PC-3 (cell line): ENCODE measurements around the gene SIDT1. TPM values are rescaled to one million over a fixed set of nuclear protein-coding genes. Genes with fewer than 3 reads are reported as not detected.

Experiments
- ATAC-seq: fragments of 200-7000 bp; cut with Tn5 transposase; 2 replicates; pipeline ENCODE4 v1.9.1; 2020; ENCODE audit warnings: mild to moderate bottlenecking, moderate library complexity
- BruUV-seq: library from RNA; stranded (reverse); fragments of 400-500 nt; replicated peaks from 2 replicates; lab custom pipeline; 2021; lab: Mats Ljungman, UMichigan
- CTCF ChIA-PET: fragments of 300-600 bp; sonication (Branson Sonifier 250); formaldehyde crosslinking; loops from one replicate; lab custom pipeline; 2022; ENCODE audit warnings: antibody characterized with exemption; lab: Charles Lee
- POLR2A ChIA-PET: fragments of 300-600 bp; sonication (Branson Sonifier 250); formaldehyde crosslinking; loops from one replicate; lab custom pipeline; 2022; ENCODE audit warnings: antibody characterized with exemption; ENCODE audit not compliant: unreplicated experiment; lab: Charles Lee
- DNase-seq: peaks from one replicate; pipeline ENCODE4 v3.0.0-alpha.2; 2015
- H2AFZ ChIP-seq: fragments of 300-600 bp; sonication (generic); 2 replicates; pipeline ENCODE4 v1.6.0; 2016; ENCODE audit warnings: antibody characterized with exemption, low read length
- H3F3A ChIP-seq: fragments of 300-600 bp; sonication (generic); one replicate; pipeline ENCODE4 v1.6.0; 2017; ENCODE audit warnings: antibody characterized with exemption, low read length, control low read depth, mild to moderate bottlenecking; ENCODE audit not compliant: unreplicated experiment
- H3K27ac ChIP-seq: fragments of 300-600 bp; sonication (generic); 2 replicates; pipeline ENCODE4 v1.5.1; 2016; ENCODE audit warnings: mild to moderate bottlenecking, low read length
- H3K27me3 ChIP-seq: fragments of 300-600 bp; sonication (generic); 2 replicates; pipeline ENCODE4 v1.6.1; 2016; ENCODE audit warnings: low read length, mixed read lengths
- H3K36me3 ChIP-seq: fragments of 300-600 bp; sonication (generic); 2 replicates; pipeline ENCODE4 v1.6.1; 2016; ENCODE audit warnings: low read depth, mixed run types, low read length, mixed read lengths
- H3K4me1 ChIP-seq: fragments of 300-600 bp; sonication (generic); 2 replicates; pipeline ENCODE4 v1.5.1; 2016; ENCODE audit warnings: low read length; ENCODE audit not compliant: insufficient read depth
- H3K4me2 ChIP-seq: fragments of 300-600 bp; sonication (generic); 2 replicates; pipeline ENCODE4 v1.6.0; 2016; ENCODE audit warnings: low read length
- H3K4me3 ChIP-seq: fragments of 300-600 bp; sonication (generic); 2 replicates; pipeline ENCODE4 v1.5.1; 2016; ENCODE audit warnings: mild to moderate bottlenecking, low read length, mixed read lengths
- H3K79me2 ChIP-seq: fragments of 300-600 bp; sonication (generic); 2 replicates; pipeline ENCODE4 v1.6.1; 2017; ENCODE audit warnings: low read length, mixed read lengths
- H3K9ac ChIP-seq: fragments of 300-600 bp; sonication (generic); 2 replicates; pipeline ENCODE4 v1.6.0; 2016; ENCODE audit warnings: mild to moderate bottlenecking, low read length
- H3K9me2 ChIP-seq: fragments of 300-600 bp; sonication (generic); replicated peaks from 2 replicates; pipeline ENCODE4 v1.6.1; 2016; ENCODE audit warnings: mixed run types, low read length, mixed read lengths
- H3K9me3 ChIP-seq: fragments of 300-600 bp; sonication (generic); 2 replicates; pipeline ENCODE4 v1.6.1; 2016; ENCODE audit warnings: low read length, mixed read lengths
- H4K20me1 ChIP-seq: fragments of 300-600 bp; sonication (generic); 2 replicates; pipeline ENCODE4 v1.6.1; 2016; ENCODE audit warnings: low read length, mixed read lengths
- EZH2 ChIP-seq: fragments of 300-600 bp; sonication (generic); IDR thresholded peaks from one replicate; pipeline ENCODE4 v1.6.1; 2017; ENCODE audit warnings: antibody characterized with exemption, mild to moderate bottlenecking, low read length; ENCODE audit not compliant: unreplicated experiment
- EZH2phosphoT487 ChIP-seq: fragments of 300-600 bp; sonication (generic); IDR thresholded peaks from 2 replicates; pipeline ENCODE4 v1.6.1; 2018; ENCODE audit warnings: mild to moderate bottlenecking, antibody characterized with exemption, low read length, borderline replicate concordance
- intact Hi-C: fragments of 100-400 bp; cut with micrococcal nuclease; formaldehyde crosslinking; loops from 2 replicates; pipeline ENCODE4 v1.9.0; 2023
- total RNA-seq: library from RNA; depleted of rRNA; stranded (reverse); fragments of >200 nt; gene quantifications from 2 replicates; pipeline ENCODE4 v1.2.3, GENCODE V29; 2014
- TF ChIP-seq, protein P1 (sequence below): fragments of 300-600 bp; sonication (generic); conservative IDR thresholded peaks from 2 replicates; pipeline ENCODE4 v1.5.1; 2017; ENCODE audit warnings: antibody characterized with exemption, low read depth, mild to moderate bottlenecking, low read length

The SIDT1 gene
- total RNA-seq, 1 experiment from 2014 or later = 14.1 TPM

DNA sequence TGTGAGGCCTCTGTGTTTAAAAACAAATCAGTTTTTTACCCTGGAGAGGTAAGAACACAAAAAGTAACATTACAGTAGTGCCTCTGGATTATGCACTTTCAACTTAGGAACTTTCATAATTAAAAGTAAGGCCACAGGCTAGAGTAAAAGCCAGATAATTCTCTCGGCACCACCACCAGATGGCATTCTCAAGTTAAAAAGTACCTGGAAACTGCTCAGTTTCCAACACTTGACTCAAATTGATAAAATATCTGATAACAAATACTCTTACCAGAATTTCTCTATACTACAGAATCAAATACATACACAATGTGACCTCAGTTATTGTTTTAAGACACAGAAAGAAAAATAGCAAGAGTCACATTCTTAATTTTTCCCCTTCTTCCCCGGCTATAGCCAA is 37.3 kb upstream of the SIDT1 start:
- H3F3A ChIP-seq = no peaks in the 10 kb centered on the region
- H3K27me3 ChIP-seq = no peaks in the 10 kb centered on the region
- H3K9me2 ChIP-seq = no peaks in the 10 kb centered on the region
- no peaks in the 10 kb centered on the region for H4K20me1 ChIP-seq
- H3K4me3 ChIP-seq = no peak overlapping the region
- H3K9ac ChIP-seq = no peak overlapping the region
- no peaks in the 10 kb centered on the region for H3K79me2 ChIP-seq
- ATAC-seq (peak; percentile 64), DNase-seq (peak; percentile 78)
- no TSS peak for BruUV-seq
- TF ChIP-seq EZH2 = no peak
- TF ChIP-seq, protein P1, sequence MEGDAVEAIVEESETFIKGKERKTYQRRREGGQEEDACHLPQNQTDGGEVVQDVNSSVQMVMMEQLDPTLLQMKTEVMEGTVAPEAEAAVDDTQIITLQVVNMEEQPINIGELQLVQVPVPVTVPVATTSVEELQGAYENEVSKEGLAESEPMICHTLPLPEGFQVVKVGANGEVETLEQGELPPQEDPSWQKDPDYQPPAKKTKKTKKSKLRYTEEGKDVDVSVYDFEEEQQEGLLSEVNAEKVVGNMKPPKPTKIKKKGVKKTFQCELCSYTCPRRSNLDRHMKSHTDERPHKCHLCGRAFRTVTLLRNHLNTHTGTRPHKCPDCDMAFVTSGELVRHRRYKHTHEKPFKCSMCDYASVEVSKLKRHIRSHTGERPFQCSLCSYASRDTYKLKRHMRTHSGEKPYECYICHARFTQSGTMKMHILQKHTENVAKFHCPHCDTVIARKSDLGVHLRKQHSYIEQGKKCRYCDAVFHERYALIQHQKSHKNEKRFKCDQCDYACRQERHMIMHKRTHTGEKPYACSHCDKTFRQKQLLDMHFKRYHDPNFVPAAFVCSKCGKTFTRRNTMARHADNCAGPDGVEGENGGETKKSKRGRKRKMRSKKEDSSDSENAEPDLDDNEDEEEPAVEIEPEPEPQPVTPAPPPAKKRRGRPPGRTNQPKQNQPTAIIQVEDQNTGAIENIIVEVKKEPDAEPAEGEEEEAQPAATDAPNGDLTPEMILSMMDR = peak; percentile 91
- POLR2A ChIA-PET = no interaction called here
- intact Hi-C loops = loop anchor here (1.0 to 10.0 kb wide), 7 partner anchors 37 to 250 kb away; partner anchors contain the start of genes SIDT1 and USF3
- H2AFZ ChIP-seq = no peak overlapping the region
- no peaks in the 10 kb centered on the region for H3K9me3 ChIP-seq
- peaks cover 25% of the 10 kb centered on the region for H3K4me1 ChIP-seq
- CTCF ChIA-PET = interaction anchor here (0.7 to 2.4 kb wide), 2 partner anchors 40 to 83 kb away, joined by 3 to 28 read pairs; no protein-coding TSS in a partner anchor
- peak overlapping the region; percentile 9; the same call in 1 of the 2 replicates for H3K27ac ChIP-seq
- no peak overlapping the region for H3K4me2 ChIP-seq
- H3K36me3 ChIP-seq = peaks cover 17% of the 10 kb centered on the region; the same call in 1 of the 2 replicates

DNA sequence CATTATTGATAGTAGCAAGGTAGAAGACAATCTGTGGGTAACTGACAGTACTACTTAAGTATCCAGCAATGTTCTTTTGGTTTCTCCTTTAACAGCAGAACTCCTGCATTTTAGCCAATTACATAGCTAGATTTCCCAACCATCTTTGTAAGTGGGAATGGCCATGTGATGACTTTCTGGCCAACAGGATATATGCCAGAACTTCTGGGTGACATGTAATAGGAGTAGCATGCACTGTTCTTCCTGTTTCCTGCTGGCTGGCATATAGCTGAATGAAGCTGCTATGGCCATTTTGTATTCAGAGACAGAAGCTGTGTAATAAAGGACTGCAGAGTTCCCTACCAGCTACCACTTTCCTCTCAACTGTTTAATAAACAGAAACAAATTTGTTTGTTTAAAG is 35.4 kb upstream of the SIDT1 start:
- H3K36me3 ChIP-seq = peaks cover 25% of the 10 kb centered on the region; the same call in 1 of the 2 replicates
- no peak overlapping the region for H3K4me3 ChIP-seq
- TF ChIP-seq, protein P1 = no peak
- TF ChIP-seq EZH2phosphoT487 (no peak), EZH2 (no peak)
- DNase-seq (peak; percentile 39), ATAC-seq (peak; percentile 25; the same call in 1 of the 2 replicates)
- H3K9me3 ChIP-seq = no peaks in the 10 kb centered on the region
- no peaks in the 10 kb centered on the region for H3K79me2 ChIP-seq
- H2AFZ ChIP-seq = no peak overlapping the region
- peaks cover 29% of the 10 kb centered on the region for H3K4me1 ChIP-seq
- no peaks in the 10 kb centered on the region for H3K9me2 ChIP-seq
- ChIA-PET POLR2A (no interaction called here), CTCF (interaction anchor here (0.7 to 2.4 kb wide), 2 partner anchors 81 to 517 kb away, joined by 3 to 28 read pairs; no protein-coding TSS in a partner anchor)
- intact Hi-C loops = loop anchor here (10.0 kb wide), 1 partner anchor 198 kb away; the partner anchor contains the start of gene USF3
- H3K9ac ChIP-seq = no peak overlapping the region
- no peaks in the 10 kb centered on the region for H3F3A ChIP-seq
- no peaks in the 10 kb centered on the region for H3K27me3 ChIP-seq
- no peak overlapping the region for H3K27ac ChIP-seq
- no peaks in the 10 kb centered on the region for H4K20me1 ChIP-seq
- no TSS peak for BruUV-seq
- no peak overlapping the region for H3K4me2 ChIP-seq
